Left ventricle myocardium inferior (tissue), 1 donor: ENCODE results near the gene TNC. TPM values are rescaled to one million over a fixed set of nuclear protein-coding genes. Genes with fewer than 3 reads are reported as not detected.

ENCODE experiments used
- DNase-seq: peaks from one replicate; pipeline ENCODE4 v3.0.0-alpha.2; 2020
- H3K27ac ChIP-seq: fragments of 200-600 bp; replicated peaks from 2 replicates; pipeline ENCODE4 v1.8.0; 2021
- H3K27me3 ChIP-seq: fragments of 200-600 bp; 2 replicates; pipeline ENCODE4 v1.8.0; 2021; ENCODE audit warnings: low read depth
- H3K36me3 ChIP-seq: fragments of 200-600 bp; 2 replicates; pipeline ENCODE4 v1.8.0; 2021
- H3K4me1 ChIP-seq: fragments of 200-600 bp; 2 replicates; pipeline ENCODE4 v1.8.0; 2021
- H3K4me3 ChIP-seq: fragments of 200-600 bp; 2 replicates; pipeline ENCODE4 v1.8.0; 2021; ENCODE audit warnings: mild to moderate bottlenecking, moderate library complexity
- H3K9me3 ChIP-seq: fragments of 200-600 bp; replicated peaks from 2 replicates; pipeline ENCODE4 v1.8.0; 2021
- intact Hi-C: fragments of 100-400 bp; cut with micrococcal nuclease; formaldehyde crosslinking; loops from one replicate; pipeline ENCODE4 v1.11.0; 2022
- total RNA-seq: library from RNA; stranded (reverse); fragmentation: NEBNext Ultra II Directional; extraction: Animal tissue kit (Norgen Biotek cat#: 25700); gene quantifications from one replicate; pipeline ENCODE4 v1.2.1, GENCODE V29; 2021
- TF ChIP-seq, protein P1 (sequence below): fragments of 200-600 bp; IDR thresholded peaks from 2 replicates; pipeline ENCODE4 v1.8.0; 2021; ENCODE audit warnings: antibody characterized with exemption, mild to moderate bottlenecking, borderline replicate concordance
- donor health status: DM: no; HTN: yes; CAD: no; lungs with severe emphysema.

The TNC gene
- total RNA-seq, 1 donor from 2014 or later, result 3.4 TPM

DNA sequence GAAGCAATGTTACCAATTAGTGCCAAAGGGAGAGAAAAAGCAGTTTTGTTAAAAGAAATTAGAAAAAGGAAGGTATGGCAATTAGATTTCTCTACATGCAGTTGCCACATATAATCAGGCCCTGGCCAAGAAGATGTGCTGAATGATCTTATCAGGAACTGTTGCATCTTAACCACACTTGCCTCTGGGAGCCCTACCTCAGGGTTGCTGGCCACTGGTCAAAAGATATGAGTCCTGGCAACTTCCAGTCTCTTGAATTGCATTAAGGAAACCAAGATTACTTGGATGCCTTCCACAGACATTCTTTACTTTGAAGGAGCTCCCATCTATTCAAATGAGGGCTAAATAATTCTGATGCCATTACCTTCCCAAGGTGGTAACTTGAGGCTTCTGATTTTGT, 60.4 kb downstream of the TNC start:
- Histone ChIP-seq H3K27me3 (peaks cover 24% of the 10 kb centered on the region), H3K27ac (no peak overlapping the region), H3K4me3 (no peak overlapping the region), H3K9me3 (no peaks in the 10 kb centered on the region), H3K4me1 (no peaks in the 10 kb centered on the region), H3K36me3 (no peaks in the 10 kb centered on the region)
- TF ChIP-seq, protein P1, sequence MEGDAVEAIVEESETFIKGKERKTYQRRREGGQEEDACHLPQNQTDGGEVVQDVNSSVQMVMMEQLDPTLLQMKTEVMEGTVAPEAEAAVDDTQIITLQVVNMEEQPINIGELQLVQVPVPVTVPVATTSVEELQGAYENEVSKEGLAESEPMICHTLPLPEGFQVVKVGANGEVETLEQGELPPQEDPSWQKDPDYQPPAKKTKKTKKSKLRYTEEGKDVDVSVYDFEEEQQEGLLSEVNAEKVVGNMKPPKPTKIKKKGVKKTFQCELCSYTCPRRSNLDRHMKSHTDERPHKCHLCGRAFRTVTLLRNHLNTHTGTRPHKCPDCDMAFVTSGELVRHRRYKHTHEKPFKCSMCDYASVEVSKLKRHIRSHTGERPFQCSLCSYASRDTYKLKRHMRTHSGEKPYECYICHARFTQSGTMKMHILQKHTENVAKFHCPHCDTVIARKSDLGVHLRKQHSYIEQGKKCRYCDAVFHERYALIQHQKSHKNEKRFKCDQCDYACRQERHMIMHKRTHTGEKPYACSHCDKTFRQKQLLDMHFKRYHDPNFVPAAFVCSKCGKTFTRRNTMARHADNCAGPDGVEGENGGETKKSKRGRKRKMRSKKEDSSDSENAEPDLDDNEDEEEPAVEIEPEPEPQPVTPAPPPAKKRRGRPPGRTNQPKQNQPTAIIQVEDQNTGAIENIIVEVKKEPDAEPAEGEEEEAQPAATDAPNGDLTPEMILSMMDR, result no peak
- intact Hi-C loops, result no loop called here
- no peak for DNase-seq

DNA sequence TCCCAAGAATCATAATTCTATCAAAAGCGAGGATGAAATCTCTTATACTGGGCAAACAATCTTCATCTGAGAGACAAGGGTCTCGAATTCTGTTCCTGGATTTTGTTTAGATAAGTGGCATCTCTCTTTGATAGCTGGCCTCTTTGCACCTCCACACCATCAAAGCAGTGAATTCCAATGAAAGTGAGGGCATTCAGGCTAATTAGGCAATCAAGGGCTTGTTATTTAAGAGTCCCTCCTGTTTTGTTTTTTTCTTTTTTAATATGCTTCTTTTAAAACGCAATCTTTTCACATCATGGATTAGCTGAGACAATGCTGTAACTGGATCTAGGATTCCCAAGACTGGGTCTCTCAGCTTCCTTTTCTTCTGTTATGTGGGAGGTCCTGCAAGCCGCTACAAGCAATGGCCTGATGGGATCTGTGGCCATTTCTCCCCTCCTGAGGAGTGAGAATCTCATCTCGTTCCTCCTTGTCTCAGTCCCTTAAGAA, 67.9 kb downstream of the TNC start:
- no peak overlapping the region for H3K4me3 ChIP-seq
- intact Hi-C loops, result no loop called here

DNA sequence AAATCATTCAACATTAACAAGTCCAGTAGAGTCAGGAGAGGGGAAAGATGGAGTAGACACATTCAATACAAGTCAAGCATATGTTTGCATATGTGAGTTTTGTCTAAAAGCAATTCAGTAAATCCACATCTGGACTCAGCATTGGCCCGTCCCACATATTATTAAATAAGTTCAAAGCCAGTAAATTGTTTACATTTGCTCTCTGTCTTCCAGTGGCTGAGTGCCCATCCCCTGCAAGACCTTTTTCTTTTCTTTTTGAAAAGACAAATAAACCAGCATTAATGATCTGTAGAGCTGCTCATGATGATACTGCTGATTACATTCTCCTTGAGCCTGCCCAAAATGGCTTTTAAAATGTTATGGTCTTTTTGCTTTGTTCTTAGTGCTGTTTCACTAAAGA, 71.1 kb downstream of the TNC start:
- intact Hi-C loops, result no loop called here
- H3K27ac ChIP-seq, result no peak overlapping the region
- H3K27me3 ChIP-seq, result peaks cover 62% of the 10 kb centered on the region
- no peaks in the 10 kb centered on the region for H3K4me1 ChIP-seq
- no peak for DNase-seq
- no peaks in the 10 kb centered on the region for H3K9me3 ChIP-seq
- TF ChIP-seq, protein P1, result no peak
- H3K36me3 ChIP-seq, result no peaks in the 10 kb centered on the region
- no peak overlapping the region for H3K4me3 ChIP-seq

More for the DNA sequence above, 67.9 kb downstream of the TNC start:
- Histone ChIP-seq H3K27ac (no peak overlapping the region), H3K36me3 (no peaks in the 10 kb centered on the region), H3K27me3 (peaks cover 61% of the 10 kb centered on the region), H3K9me3 (no peaks in the 10 kb centered on the region), H3K4me1 (no peaks in the 10 kb centered on the region)
- DNase-seq, result no peak
- TF ChIP-seq, protein P1, result no peak

DNA sequence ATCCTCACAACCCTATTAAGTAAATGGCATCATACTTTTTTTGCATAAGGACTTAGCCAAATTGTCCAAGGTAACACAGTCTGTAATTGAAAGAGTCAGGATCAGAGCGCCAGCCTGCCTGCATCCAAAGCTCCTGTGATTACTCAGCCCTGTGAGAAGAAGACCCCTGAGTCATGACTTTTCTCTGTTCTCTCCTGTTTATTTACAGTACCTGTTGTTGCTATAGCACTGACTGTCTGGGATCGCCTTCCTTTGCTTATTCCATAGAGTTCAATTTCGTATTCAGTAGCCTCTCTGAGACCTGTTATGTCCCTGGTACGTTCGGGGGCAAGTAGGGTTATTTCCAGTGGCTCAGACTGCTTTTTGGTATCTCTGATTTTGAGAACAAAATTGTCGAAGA, 71.8 kb downstream of the TNC start:
- no peaks in the 10 kb centered on the region for H3K4me1 ChIP-seq
- intact Hi-C loops, result no loop called here
- TF ChIP-seq, protein P1, result no peak
- peaks cover 67% of the 10 kb centered on the region for H3K27me3 ChIP-seq
- DNase-seq, result no peak
- no peaks in the 10 kb centered on the region for H3K36me3 ChIP-seq
- H3K9me3 ChIP-seq, result no peaks in the 10 kb centered on the region
- no peak overlapping the region for H3K27ac ChIP-seq
- H3K4me3 ChIP-seq, result no peak overlapping the region

DNA sequence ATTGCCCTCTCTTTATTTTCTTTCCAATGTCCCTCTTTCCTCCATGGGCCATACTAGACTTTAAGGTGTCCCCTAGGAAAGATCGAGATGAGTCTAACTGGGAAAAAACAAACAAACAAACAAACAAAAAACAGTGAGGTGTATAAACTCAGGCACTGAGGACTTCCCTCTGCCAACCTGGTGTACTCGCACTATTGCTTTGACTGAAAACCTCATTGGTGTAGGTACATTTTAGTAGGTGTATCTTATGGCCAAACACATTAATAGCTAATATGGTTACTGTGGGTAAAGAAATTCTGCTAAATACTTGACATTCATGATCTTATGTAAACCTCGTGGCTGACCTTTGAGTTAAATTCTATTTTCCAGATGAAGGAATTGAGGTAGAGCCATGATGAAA, 74.3 kb downstream of the TNC start:
- H3K4me3 ChIP-seq, result no peak overlapping the region
- no peak for DNase-seq
- no peaks in the 10 kb centered on the region for H3K4me1 ChIP-seq
- peaks cover 63% of the 10 kb centered on the region for H3K27me3 ChIP-seq
- no peak overlapping the region for H3K27ac ChIP-seq
- H3K9me3 ChIP-seq, result no peaks in the 10 kb centered on the region
- TF ChIP-seq, protein P1, result no peak
- intact Hi-C loops, result no loop called here
- H3K36me3 ChIP-seq, result no peaks in the 10 kb centered on the region
